Activated CD4-positive, alpha-beta T cell treated with anti-CD3 and anti-CD28 coated beads, Interleukin-2, amount 50 U/mL, for 48 hours (primary cell): ENCODE results near the gene IKZF5.

ENCODE experiments used
- DNase-seq, 2 experiments: peaks; one replicate each; pipeline ENCODE4 v3.0.0-alpha.2; 2020

Gene IKZF5, protein sequence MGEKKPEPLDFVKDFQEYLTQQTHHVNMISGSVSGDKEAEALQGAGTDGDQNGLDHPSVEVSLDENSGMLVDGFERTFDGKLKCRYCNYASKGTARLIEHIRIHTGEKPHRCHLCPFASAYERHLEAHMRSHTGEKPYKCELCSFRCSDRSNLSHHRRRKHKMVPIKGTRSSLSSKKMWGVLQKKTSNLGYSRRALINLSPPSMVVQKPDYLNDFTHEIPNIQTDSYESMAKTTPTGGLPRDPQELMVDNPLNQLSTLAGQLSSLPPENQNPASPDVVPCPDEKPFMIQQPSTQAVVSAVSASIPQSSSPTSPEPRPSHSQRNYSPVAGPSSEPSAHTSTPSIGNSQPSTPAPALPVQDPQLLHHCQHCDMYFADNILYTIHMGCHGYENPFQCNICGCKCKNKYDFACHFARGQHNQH

DNA sequence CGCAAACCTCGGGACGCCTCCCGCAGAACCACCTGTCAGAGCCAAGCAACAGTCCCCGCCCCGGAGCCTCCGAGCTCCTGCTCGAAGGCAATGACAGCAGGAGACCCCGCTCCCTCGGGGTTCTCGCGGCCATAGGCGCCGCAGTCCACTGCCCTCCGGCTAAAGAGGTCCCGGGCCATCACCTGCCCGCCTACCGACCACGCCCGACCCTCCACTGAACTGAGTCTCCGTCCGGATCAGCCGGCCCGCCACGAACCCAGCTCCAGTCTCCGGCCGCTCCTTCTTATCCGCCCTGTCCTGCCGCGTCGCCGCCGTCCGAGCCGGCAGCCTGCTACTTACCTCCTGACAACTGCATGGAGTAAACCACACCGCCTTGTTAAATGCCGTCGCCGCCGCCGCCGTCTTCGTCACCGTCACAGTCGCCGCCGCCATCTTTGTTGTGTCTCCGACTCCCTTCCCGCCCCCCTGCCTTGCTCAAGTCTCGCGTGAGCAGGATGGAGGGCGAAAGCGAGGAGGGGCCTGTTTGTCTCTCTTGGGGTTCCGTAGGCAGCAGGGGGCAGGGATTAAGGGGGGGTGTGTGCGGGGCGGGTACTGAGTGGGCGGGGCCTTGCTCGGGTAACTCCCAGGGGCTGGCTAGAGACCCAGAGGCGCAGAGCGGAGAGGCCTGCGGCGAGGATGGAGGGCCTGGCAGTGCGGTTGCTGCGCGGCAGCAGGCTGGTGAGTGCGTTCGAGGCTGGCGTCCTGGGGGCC, at the start of gene IKZF5, which contains the start of gene ACADSB:
Gene IKZF5, minus strand, starts transcription at position 441 of the 750 bp plus-strand sequence. CDS start 10,170 bp downstream, outside the sequence.
Gene ACADSB, plus strand, starts transcription at position 652 of the 750 bp plus-strand sequence. Its CDS starts 24 bp downstream, at position 676.
- peak; percentile 93 to 95 for DNase-seq

DNA sequence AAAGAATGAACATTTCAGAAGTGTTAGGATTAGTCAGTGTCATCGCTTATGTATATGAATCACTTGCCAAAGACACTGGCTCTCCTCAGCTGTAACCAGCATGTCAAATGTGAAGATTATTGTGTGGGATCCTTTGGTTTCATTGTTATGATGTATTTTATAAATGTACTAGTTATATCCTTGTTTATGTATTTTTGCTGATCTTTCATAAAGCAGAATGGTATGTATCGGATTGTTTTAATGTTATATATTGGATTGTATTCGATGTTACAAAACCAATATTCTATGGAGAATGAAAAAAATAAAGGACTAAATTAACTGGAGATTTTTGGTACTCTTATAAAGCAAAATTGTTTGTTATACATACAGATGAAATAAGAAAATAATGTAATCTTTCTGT, 49.4 kb upstream of the IKZF5 start:
- no peak for DNase-seq

DNA sequence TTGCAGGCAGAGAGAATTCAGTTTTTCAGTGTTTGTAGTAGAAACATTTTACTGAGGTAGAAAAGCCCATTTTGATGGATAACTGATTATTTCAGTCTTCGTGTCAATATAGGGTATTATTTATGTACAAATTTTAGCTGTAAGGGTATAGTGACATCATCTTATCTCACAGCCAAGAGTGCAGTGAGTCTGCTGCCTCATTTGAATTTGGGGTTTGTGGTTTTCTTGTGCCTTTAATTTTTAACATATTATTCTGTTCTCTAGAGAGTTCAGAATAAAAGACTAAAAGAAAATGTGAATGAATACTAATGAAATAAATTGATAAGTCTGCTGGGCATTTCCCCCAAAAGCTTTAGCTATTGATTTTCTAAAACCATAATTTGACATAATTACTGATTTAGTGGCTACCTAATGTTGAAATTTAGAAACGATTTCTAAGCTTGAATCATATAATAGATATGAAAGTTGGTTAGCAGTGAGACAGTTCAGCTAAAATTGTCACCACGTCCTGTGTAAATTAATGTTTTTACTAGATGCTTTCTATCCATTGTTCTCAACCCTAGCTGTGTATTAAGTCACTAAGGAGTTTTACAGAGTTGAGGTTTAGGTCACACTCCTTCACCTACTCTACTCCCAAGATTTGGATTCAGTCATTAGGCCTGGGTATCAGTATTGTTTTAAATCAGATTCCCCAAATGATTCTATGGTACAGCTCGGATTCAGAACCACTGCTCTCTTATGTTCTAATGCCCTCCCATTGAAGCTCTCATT, 37.6 kb upstream of the IKZF5 start:
- no peak for DNase-seq

DNA sequence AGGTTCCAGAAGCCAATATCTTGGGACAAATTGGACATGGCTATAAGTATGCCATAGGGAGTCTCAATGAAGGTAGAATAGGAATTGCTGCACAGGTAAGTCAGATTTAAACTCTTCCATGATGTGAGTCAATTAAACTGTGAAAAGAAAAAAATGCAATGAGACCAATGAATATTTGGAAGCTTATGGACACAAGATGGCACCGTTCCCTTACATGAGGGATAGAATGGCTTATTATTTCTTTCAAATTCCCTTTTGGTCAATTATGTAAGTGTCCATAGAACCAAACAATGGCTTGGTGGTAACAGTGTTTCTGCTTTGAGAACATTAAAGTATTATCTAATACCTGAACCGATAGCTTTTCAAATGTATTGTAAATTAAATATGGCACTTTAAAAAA, 35.8 kb upstream of the IKZF5 start:
- DNase-seq, result no peak

DNA sequence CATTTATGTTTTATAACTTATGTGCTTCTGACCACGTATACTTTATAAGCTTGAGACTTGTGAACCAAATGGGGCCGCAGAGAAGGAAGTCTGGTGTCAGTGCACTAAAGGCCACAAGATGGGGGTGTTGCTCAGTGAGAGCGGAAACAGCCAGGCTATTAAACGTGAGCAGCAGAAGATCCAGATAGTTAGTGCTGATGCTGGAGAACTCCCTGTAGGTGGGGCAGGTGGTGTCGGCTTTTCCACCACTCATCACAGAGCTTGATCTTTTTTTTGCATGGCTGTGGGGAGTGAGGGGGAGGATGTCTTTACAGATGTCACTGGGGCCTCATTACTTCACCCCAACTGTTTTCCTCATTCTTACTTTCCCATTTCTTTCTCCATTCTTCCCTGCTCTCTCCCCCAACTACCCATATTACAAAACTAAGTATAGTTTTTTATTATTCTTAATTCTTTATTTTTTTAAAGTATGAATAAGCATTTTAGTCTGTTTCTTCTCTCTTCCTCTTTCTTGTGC, 34.9 kb upstream of the IKZF5 start:
- DNase-seq, result peak; percentile 26 to 45

DNA sequence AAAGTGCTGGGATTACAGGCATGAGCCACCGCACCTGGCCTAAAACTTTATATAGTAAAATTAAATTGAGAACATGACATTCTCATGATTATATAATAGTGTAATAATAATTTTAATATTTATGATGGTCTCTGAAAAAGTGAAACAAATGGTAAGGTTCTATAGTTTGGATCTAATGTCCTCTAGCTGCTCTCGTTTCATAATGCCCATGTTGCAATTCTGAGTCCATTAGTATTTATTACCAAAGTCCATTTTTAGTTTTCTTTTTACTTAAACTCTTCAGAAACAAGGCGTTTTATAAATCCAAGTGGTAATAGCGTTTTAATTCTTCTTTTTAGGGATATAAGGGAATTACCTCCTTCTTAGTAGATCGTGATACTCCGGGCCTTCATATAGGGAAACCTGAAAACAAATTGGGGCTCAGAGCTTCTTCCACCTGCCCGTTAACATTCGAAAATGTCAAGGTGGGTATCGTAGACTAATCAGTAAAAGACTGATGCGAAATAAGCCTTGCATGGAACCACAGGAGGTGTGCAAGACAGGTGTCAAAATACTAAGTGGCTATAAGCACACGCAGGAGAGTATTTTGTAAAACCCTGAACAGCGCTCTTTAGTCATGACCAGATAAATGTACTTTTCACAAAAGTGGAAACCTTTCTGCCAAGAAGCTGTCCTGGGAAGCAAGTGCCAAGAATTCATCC, 34.3 kb upstream of the IKZF5 start:
- DNase-seq, result no peak

DNA sequence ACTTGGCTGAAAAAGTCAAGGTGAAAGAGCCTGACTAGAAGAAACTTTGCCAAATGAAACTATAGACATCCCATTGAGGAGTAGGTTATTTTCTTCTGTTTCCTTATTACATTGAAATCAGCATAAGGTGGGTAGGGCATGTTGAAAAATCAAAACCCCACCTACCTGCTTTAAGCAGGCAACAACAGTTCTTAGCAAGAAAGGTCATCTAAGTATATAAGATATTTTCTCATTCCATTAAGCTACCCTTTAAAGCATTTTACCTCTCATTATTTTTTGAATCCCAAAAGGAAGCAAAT, 31.0 kb upstream of the IKZF5 start:
- no peak for DNase-seq

DNA sequence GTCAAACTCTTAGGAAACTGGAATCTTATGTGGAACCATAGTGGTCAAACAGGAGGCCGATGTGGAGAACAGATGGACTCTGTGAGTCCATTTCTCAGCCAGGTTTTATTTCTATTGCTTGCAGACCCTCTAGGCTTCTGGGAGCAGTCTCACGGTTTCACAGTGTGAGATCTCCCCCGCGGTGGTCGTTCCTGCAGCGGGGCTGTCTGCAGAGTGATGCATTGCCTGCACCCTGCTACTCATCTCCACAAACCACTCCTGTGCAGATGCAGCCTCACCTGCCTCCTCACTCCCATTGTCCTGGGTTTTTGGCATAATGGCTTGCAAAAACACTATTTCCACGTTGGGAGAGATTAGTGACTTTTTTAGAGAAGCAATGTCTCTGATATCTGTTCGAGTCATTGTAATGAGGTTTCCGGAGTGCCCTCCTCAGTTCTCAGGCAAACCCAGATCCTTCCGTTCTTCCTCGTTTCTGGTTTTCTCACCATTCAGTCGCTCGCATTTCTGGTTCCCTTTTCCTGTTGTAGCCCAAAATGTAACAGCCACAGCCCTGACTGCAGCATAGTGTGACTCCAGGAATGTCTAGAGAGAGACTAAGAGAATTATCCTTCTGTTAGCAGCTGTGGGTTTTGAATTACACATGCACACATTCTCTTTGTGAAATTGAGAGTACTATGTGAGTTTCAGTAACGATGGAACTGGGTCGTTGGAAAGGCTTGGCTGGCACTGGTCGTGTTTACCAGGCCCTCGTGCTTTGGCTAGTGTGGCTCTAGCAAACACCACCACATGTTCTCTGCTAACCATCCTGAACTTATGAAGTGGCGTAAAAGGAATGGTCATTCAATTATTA, 30.4 kb upstream of the IKZF5 start:
- DNase-seq, result no peak

DNA sequence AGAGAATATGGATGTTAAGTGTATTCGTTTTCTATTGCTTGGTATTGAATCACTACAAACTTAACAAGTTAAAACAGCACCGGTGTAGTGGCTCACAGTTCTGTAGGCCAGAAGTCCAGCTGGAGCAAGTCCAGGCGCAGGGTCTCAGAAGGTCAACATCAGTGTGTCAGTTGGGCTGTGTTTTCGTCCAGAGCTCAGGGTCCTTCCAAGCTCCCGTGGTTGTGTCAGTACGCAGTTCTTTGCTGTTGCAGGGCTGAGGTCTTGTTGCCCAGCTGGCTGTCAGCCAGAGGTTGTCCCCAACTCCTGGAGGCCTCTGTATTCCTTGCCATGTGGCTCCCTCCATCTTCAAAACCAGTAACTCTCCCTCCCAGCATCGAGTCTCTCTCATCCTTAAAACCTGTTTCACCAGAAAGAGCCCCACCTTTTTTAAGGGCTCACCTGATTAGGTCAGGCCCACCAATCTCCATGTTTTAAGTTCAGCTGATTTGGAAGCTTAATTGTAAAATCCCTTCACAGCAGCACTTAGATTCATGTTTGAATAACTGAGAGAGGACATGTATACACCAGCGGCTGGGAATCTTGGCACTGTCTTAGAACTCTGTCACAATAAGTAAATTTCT, 27.0 kb upstream of the IKZF5 start:
- DNase-seq, result no peak

DNA sequence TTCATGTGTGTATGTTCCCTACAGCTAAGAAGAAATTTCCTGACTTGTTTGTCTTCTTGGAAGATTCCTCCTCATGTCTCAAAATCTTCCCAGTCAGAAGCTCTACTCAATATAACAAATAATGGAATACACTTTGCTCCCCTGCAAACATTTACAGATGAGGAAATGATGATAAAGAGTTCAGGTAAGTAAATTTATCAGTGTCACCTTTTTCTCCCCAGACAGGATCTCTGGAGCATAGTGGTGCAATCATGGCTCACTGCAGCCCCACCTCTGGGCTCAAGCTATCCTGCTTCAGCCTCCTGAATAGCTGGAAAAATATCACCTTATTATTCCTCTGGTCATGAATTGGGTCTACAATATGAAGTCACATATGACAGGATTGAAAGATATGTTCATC, 25.7 kb upstream of the IKZF5 start:
- DNase-seq, result no peak

DNA sequence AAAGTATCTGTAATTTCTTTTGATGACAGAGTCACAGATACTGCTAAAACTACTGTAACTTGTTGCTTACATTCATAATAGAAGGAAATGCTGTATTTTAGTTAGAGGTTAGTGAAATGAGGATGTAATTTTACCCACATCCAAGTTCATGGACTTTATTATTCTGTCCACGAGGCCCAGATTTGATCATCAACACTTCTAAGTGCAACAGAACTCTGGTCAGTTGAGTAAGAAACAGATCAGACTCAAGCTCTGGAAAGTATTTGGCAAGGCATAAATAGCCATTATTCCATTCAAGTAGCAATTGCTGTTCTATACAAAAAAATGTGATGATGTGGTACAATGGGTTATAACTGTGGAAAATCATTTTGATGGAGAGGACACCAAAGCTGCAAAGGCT, 22.5 kb upstream of the IKZF5 start:
- no peak for DNase-seq

DNA sequence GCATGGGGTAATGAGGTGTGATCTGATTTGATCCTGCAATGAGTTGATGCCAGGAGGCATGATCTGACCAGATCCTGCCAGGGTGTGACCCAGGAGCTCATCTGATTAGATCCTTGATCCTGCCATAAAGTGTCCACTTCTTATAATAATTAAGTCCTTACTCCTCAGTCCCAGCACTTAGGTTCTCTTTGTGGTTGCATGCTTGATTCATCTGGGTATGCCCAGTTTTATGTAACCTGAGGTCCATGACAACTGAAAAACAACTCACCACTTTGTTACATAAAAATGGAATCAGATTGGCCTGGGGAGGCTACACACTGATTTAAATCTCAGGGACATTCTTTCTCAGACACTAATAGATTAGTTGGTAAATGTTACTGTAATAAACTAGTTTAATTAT, 19.3 kb upstream of the IKZF5 start:
- no peak for DNase-seq

DNA sequence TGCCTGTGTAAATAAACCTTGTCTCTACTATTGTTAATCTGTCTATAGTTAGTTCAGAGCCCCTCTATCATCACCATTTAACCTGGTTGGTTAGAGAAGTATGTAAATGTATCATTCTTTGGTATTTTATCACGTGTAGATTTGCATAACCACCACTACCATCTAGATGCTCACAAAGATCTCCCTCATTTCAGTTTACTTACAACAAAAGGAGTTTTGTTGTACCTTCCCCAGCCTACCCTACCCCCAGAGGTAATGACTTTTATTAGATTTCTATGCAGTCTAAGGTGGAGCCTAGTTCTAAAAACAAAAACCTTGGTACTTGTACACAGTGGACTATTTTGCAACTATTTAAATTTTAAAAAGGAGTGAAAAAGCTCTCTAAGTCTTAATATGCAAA, 17.7 kb upstream of the IKZF5 start:
- DNase-seq, result no peak

DNA sequence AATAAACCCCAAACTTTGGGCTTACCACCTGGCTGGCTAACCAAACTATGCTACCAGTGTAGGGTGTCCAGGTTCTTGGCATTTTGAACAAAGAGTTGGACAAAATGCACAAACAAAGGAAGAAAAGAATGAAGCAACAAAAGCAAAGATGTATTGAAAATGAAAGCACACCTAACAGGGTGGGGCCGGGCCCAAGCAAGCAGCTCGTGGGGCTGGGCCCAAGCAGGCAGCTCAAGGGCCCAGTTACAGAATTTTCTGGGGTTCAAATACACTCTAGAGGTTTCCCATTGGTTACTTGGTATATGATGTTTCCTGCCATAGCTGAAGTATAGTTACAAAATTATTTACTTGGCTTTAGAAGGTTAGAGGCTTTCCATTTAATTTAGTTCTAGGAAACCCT, 15.9 kb upstream of the IKZF5 start:
- DNase-seq, result no peak

DNA sequence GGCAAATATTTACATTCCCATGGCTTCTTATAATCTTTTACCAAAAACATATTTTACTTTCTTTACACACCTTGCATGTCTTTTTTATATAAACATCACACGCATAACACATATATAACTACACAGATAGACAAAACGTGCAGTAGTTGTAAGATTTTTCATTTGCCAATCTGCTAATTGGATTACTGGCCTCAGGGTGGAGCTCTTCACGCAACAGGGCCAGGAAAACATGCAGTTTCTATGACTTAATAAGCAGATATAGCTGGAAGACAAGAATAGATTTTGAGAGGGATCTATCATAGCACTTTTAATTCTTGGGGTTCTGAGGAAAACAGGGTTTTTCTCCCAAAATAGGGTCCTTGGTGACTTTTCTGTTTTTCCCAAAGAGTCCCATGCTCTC, 12.9 kb upstream of the IKZF5 start:
- no peak for DNase-seq

DNA sequence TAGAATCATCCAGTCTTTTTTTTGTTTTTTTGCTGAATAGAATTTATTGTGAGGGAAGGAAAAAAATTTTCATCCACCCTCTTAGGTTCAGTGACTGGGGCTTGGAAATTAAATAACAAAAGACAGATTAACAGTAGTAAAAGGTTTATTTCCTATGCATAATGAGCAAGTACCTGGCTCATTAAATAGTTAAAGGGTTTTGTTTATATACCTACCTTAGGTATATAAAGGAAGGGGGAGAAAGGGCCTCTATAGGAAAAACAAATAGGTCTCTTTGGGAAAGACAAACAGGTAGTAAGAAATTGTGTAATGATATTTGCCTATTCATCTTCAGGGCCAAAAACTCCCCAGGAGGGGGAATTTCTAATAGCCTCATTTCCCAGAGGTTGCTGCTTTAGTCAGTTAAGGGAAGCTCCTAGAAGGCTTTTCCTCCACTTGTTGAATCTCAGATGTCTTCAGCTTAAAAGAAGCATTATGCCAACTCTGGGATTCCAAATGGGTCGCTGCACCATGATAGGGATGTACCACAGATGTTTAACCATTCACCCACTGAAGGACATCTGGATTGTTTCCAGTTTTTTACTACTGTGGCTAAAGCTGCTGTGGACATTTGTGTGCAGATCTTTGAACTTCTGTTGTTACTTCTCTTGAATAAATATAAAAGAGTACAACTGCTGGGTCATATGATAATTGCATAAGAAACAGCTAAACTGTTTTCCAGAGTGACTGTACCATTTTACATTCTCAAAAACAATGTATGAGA, 11.5 kb upstream of the IKZF5 start:
- DNase-seq, result no peak

DNA sequence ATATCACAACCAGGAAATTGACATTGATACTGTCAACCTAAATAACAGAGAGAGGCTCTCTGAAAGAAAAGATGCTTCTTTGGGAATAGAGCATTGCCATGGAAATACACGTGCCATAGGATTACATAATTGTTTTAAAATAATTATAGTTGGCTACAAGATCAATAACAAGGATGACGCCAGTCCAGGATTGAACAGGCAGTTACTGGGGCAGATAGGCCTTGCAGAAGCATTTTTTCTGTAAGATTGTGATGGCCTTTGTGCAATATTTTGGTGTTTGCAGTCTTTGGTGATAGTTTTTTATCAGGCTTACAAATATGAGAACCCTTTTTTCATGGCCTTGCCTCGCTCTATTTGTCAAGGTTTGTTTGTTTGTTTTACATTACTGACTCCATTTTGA, 10.7 kb upstream of the IKZF5 start:
- no peak for DNase-seq

DNA sequence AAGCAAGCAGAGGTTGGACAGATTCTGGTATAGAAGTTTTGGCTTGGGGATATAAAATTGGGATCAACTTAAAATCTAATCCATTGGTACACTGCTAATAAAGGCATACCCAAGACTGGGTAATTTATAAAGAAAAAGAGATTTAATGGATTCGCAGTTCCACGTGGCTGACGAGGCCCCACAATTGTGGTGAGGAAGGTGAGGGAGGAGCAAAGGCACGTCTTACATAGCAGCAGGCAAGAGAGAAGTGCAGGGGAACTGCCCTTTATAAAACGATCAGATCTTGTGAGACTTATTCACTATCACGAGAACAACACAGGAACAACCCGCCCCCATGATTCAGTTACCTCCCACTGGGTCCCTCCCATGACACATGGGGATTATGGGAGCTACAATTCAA, 9.9 kb upstream of the IKZF5 start:
- DNase-seq, result no peak

DNA sequence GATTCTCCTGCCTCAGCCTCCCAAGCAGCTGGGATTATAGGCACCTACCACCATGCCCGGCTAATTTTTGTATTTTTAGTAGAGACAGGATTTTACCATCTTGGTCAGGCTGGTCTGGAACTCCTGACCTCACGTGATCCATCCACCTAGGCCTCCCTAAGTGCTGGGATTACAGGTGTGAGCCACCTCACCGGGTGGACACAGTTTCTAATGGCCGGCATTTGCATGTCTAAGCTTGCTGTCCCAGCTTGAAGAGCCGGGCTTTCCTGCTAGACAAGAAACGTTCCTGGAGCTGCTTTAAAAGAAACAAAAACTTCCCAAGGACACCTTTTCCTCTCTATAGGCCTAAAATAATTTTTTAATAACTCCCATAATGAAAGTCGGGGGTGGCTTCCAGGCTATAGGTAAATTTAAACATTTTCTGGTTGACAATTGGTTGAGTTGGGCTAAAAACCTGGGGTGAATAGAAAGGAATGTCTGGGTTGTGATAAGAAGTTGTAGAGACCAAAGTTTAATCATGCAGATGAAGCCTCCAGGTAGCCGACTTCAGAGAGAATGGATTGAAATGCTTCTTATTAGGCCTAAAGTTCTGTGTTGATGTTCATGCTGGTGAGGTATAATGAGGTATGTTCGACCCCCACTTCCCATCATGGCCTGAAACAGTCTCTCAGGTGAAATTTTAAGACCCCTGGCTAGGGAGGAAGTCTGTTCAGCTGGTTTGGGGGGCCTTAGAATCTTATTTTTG, 9.0 kb upstream of the IKZF5 start:
- no peak for DNase-seq

DNA sequence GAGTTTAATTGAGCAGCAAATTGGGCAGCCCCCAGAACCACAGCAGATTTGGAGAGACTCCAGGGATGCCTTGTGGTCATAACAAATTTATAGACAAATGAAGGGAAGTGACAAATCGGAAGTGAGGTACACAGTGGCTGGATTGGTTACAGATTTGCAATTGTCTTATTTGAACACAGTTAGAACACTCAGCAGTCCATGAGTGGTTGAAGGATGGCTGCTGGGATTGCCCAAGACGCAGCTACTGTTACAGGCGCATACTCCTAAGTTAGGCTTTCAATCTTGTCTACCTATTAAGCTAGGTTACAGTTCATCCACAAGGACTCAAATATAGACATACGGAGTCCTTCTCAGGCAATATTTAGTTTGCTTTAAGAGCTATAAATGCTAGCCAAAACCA, 7.6 kb upstream of the IKZF5 start:
- DNase-seq, result no peak
